ENCODE results near the gene SOX6. TPM values are rescaled to one million over a fixed set of nuclear protein-coding genes. Genes with fewer than 3 reads are reported as not detected.

The SOX6 gene
- total RNA-seq, 2 experiments from 2014 or later: 0.20 TPM; not detected in 1

GRCh38 chr11:16287630-16288280 lies 68.6 kb downstream of the SOX6 start:
- no peak overlapping the region for H3K4me3 ChIP-seq (ENCODE audit: low read length)
- no peaks in the 10 kb centered on the region for H3K36me3 ChIP-seq (ENCODE audit: insufficient read depth, low read length)
- intact Hi-C loops (cut with DNase I, micrococcal nuclease): no loop called here
- H3K27me3 ChIP-seq (ENCODE audit: control insufficient read depth in 1 of 2, insufficient read depth in 2 of 2, low read length in 2 of 2): no peaks in the 10 kb centered on the region
- ATAC-seq (ENCODE audit: poor library complexity): no peak
- H3K4me1 ChIP-seq (ENCODE audit: insufficient read depth, low read length): no peaks in the 10 kb centered on the region
- Mint-ChIP-seq H3K36me3 (ENCODE audit: low read depth) (no peaks in the 10 kb centered on the region), H3K4me3 (no peak overlapping the region), H3K27ac (no peak overlapping the region), H3K27me3 (no peaks in the 10 kb centered on the region), H3K9me3 (peaks cover 2% of the 10 kb centered on the region), H3K4me1 (ENCODE audit: low read depth) (no peaks in the 10 kb centered on the region)
- CTCF ChIA-PET: no interaction called here
- DNase-seq: no peak
- H3K27ac ChIP-seq (ENCODE audit: low read depth in 1 of 2, low read length in 2 of 2): no peak overlapping the region
- no peak for TF ChIP-seq CTCF (IDR thresholded peaks at IDR 0.05)
- no peaks in the 10 kb centered on the region for H3K9me3 ChIP-seq (ENCODE audit: control insufficient read depth in 1 of 2, insufficient read depth in 1 of 2, low read length in 2 of 2)
- POLR2A ChIA-PET: no interaction called here

GRCh38 chr11:16286095-16286494 lies 70.3 kb downstream of the SOX6 start:
- Mint-ChIP-seq H3K4me3 (no peak overlapping the region), H3K9me3 (peaks cover 2% of the 10 kb centered on the region), H3K27me3 (no peaks in the 10 kb centered on the region), H3K4me1 (ENCODE audit: low read depth) (no peaks in the 10 kb centered on the region), H3K27ac (no peak overlapping the region), H3K36me3 (ENCODE audit: low read depth) (no peaks in the 10 kb centered on the region)
- DNase-seq: no peak
- no peak for ATAC-seq (ENCODE audit: poor library complexity)
- intact Hi-C loops (cut with DNase I, micrococcal nuclease): no loop called here
- Histone ChIP-seq H3K27me3 (ENCODE audit: control insufficient read depth in 1 of 2, insufficient read depth in 2 of 2, low read length in 2 of 2) (no peaks in the 10 kb centered on the region), H3K4me3 (ENCODE audit: low read length) (no peak overlapping the region), H3K4me1 (ENCODE audit: insufficient read depth, low read length) (no peaks in the 10 kb centered on the region), H3K36me3 (ENCODE audit: insufficient read depth, low read length) (no peaks in the 10 kb centered on the region), H3K9me3 (ENCODE audit: control insufficient read depth in 1 of 2, insufficient read depth in 1 of 2, low read length in 2 of 2) (no peaks in the 10 kb centered on the region), H3K27ac (ENCODE audit: low read depth in 1 of 2, low read length in 2 of 2) (no peak overlapping the region)
- no peak for TF ChIP-seq CTCF (IDR thresholded peaks at IDR 0.05)
- POLR2A ChIA-PET: no interaction called here
- CTCF ChIA-PET: no interaction called here

- Mint-ChIP-seq H3K4me3 (no peak overlapping the region), H3K4me1 (ENCODE audit: low read depth) (no peaks in the 10 kb centered on the region), H3K36me3 (ENCODE audit: low read depth) (no peaks in the 10 kb centered on the region), H3K27ac (no peak overlapping the region), H3K27me3 (no peaks in the 10 kb centered on the region), H3K9me3 (no peaks in the 10 kb centered on the region)
- Histone ChIP-seq H3K4me3 (ENCODE audit: low read length) (no peak overlapping the region), H3K4me1 (ENCODE audit: insufficient read depth, low read length) (no peaks in the 10 kb centered on the region), H3K36me3 (ENCODE audit: insufficient read depth, low read length) (no peaks in the 10 kb centered on the region), H3K27me3 (ENCODE audit: control insufficient read depth in 1 of 2, insufficient read depth in 2 of 2, low read length in 2 of 2) (no peaks in the 10 kb centered on the region), H3K27ac (ENCODE audit: low read depth in 1 of 2, low read length in 2 of 2) (no peak overlapping the region), H3K9me3 (ENCODE audit: control insufficient read depth in 1 of 2, insufficient read depth in 1 of 2, low read length in 2 of 2) (no peaks in the 10 kb centered on the region)
- no peak for TF ChIP-seq CTCF (IDR thresholded peaks at IDR 0.05)
- no peak for ATAC-seq (ENCODE audit: poor library complexity)
- ChIA-PET CTCF (no interaction called here), POLR2A (no interaction called here)
- peak in 2 of 14 experiments; percentile 1 to 3 for DNase-seq
- intact Hi-C loops (cut with DNase I, micrococcal nuclease): no loop called here
These were observed 76.1 kb downstream of the SOX6 start for GRCh38 chr11:16280256-16280682.
